ENCODE data around the gene TMEM150C.

TMEM150C gene

DNA sequence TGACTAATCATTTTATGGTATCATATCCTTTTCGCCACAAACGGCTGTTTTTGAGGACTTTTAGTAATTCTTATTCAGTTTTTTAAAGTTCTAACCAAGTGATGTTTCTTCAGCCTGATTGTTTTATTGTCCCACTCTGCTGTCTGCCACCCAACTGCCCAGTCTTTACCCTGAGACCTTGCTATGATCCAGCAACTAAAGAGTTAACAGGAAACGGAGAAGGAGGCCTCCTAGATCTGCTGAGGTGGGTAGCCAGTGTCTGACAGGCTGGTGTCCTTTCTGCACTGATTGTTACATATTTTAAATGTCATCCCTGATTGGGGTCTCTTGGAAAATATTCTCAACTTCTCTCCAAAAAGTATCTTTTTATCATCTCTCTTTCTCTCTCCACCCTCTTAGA lies 7.9 kb upstream of the TMEM150C start:
- Histone ChIP-seq H3K27me3 (peaks cover 12% of the 10 kb centered on the region), H3K4me1 (ENCODE audit: control insufficient read depth in 1 of 2, insufficient read depth in 1 of 2, low read depth in 1 of 2, low read length in 1 of 2) (no peaks in the 10 kb centered on the region), H3K27ac (no peak overlapping the region), H3K9me3 (no peaks in the 10 kb centered on the region), H3K36me3 (no peaks in the 10 kb centered on the region), H3K4me3 (ENCODE audit: low read depth in 1 of 2, low read length in 1 of 2) (no peak overlapping the region)
- TF ChIP-seq, protein P1, sequence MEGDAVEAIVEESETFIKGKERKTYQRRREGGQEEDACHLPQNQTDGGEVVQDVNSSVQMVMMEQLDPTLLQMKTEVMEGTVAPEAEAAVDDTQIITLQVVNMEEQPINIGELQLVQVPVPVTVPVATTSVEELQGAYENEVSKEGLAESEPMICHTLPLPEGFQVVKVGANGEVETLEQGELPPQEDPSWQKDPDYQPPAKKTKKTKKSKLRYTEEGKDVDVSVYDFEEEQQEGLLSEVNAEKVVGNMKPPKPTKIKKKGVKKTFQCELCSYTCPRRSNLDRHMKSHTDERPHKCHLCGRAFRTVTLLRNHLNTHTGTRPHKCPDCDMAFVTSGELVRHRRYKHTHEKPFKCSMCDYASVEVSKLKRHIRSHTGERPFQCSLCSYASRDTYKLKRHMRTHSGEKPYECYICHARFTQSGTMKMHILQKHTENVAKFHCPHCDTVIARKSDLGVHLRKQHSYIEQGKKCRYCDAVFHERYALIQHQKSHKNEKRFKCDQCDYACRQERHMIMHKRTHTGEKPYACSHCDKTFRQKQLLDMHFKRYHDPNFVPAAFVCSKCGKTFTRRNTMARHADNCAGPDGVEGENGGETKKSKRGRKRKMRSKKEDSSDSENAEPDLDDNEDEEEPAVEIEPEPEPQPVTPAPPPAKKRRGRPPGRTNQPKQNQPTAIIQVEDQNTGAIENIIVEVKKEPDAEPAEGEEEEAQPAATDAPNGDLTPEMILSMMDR (IDR thresholded peaks at IDR 0.05) = no peak

DNA sequence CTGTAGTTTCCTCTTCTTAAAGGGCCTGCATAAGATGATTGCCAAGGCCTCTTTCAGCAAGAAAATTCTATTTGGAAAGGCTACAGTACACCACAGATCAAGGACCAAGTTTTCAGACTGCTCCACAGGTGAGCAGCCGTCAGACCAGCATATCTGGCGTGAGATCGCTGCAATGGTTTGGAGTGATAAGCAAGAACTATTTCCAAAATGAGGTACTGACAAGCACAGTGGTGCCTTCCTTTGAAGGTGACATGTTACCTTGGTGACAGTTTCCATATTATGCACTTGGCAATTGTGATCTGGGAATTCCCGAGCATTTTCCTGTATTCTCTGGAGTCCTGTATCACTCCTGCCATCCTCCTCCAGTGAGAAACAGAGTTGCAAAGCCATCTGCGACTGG lies 7.3 kb upstream of the TMEM150C start:
- TF ChIP-seq, protein P1 (IDR thresholded peaks at IDR 0.05) = no peak
- Histone ChIP-seq H3K27me3 (peaks cover 18% of the 10 kb centered on the region), H3K27ac (no peak overlapping the region), H3K9me3 (no peaks in the 10 kb centered on the region), H3K4me1 (ENCODE audit: control insufficient read depth in 1 of 2, insufficient read depth in 1 of 2, low read depth in 1 of 2, low read length in 1 of 2) (no peaks in the 10 kb centered on the region), H3K4me3 (ENCODE audit: low read depth in 1 of 2, low read length in 1 of 2) (no peak overlapping the region), H3K36me3 (no peaks in the 10 kb centered on the region)

DNA sequence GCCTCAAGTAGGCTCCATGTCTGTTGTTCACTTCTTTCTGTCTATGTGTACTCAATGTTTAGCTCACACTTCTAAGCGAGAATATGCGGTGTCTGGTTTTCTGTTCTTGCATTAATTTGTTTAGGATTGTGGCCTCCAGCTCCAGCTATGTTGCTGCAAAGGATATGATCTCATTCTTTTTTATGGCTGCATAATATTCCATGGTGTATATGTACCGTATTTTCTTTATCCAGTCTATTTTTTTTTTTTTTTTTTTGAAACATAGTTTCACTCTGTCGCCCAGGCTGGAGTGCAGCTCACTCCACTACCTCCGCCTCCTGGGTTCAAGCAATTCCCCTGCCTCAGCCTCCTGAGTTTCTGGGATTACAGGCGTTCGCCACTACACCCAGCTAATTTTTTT lies 5.7 kb upstream of the TMEM150C start:
- no peak overlapping the region for H3K4me3 ChIP-seq (ENCODE audit: low read depth in 1 of 2, low read length in 1 of 2)
- H3K36me3 ChIP-seq = no peaks in the 10 kb centered on the region
- H3K9me3 ChIP-seq = no peaks in the 10 kb centered on the region
- H3K27ac ChIP-seq = no peak overlapping the region
- no peaks in the 10 kb centered on the region for H3K4me1 ChIP-seq (ENCODE audit: control insufficient read depth in 1 of 2, insufficient read depth in 1 of 2, low read depth in 1 of 2, low read length in 1 of 2)
- TF ChIP-seq, protein P1 (IDR thresholded peaks at IDR 0.05) = no peak
- peaks cover 34% of the 10 kb centered on the region for H3K27me3 ChIP-seq

DNA sequence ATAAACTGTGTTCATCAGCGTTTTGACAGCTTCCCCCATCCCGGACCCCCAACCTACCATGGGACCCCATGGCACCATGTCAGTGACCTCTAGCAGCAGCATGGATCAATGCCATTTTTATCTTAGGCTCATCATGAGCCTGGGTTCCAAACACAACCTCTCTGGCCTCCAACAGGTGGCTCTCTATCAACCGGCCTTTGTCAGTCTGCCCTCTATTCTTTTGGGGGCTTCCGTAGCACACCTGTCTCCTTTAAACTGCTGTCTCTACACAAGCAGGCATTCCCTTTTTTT lies 721 bp upstream of the TMEM150C start:
- H3K4me1 ChIP-seq (ENCODE audit: control insufficient read depth in 1 of 2, insufficient read depth in 1 of 2, low read depth in 1 of 2, low read length in 1 of 2) = no peaks in the 10 kb centered on the region
- TF ChIP-seq, protein P1 (IDR thresholded peaks at IDR 0.05) = no peak
- no peak overlapping the region for H3K27ac ChIP-seq
- H3K4me3 ChIP-seq (ENCODE audit: low read depth in 1 of 2, low read length in 1 of 2) = no peak overlapping the region
- peaks cover 82% of the 10 kb centered on the region for H3K27me3 ChIP-seq
- no peaks in the 10 kb centered on the region for H3K36me3 ChIP-seq
- no peaks in the 10 kb centered on the region for H3K9me3 ChIP-seq

DNA sequence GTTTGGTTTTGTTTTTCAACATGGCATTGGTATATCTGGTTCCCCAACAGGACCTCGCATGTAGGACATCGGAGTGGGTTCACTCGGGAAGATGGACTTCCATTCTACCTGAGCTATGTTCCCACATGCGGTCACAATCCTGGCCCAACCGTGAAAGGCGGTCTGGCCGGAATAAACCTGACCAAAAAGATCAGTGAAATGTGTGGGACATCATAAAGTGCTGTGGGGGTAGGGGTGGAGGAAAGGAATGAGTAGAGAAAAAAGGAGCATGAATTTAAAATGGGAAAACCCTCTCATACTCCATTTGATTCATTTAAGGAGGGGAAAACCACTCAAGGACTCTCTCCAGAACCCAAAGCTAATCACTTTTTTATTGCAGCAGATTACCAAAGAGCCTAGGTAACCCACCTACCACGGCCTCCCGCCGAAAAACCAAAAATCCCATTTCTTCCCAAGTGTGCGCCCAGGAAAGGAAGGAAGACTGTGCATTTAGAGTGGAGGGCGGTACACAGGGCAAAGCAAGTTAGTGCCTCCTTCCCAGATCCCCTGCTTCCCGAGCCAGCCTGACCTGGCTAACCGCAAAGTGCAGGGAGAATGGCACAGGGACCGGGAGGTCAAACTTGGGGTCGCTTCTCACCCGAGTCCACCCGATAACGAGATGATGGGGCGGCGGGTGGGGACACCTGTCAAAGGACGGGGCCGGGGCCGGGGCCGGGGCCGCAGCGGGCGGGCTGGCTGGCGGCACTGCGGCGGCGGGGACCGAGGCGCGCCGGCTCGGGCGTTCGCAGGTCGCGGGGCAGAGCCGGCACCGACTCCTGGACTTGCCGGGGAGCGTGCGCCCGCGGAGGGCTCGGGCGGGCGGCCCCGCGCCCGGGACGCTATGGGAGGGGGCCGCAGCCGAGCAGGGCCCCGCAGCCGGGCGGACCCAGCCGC lies 669 bp downstream of the TMEM150C start:
- H3K36me3 ChIP-seq = no peaks in the 10 kb centered on the region
- TF ChIP-seq, protein P1 (IDR thresholded peaks at IDR 0.05) = no peak
- no peak overlapping the region for H3K27ac ChIP-seq
- no peaks in the 10 kb centered on the region for H3K4me1 ChIP-seq (ENCODE audit: control insufficient read depth in 1 of 2, insufficient read depth in 1 of 2, low read depth in 1 of 2, low read length in 1 of 2)
- no peak overlapping the region for H3K4me3 ChIP-seq (ENCODE audit: low read depth in 1 of 2, low read length in 1 of 2)
- no peaks in the 10 kb centered on the region for H3K9me3 ChIP-seq
- peaks cover 89% of the 10 kb centered on the region for H3K27me3 ChIP-seq

Data from neutrophil (primary cell).